CD14-positive monocyte (primary cell): ENCODE measurements around the gene CASK. TPM values are rescaled to one million over a fixed set of nuclear protein-coding genes. Genes with fewer than 3 reads are reported as not detected.

Experiments used
- DNase-seq, 3 donors: peaks; one replicate each; pipeline ENCODE4 v3.0.0-alpha.2; 2011 to 2022
- H2AFZ ChIP-seq: 2 replicates; pipeline ENCODE4 v1.6.0; 2012; ENCODE audit warnings: mild to moderate bottlenecking, low read depth, low read length, inconsistent platforms; ENCODE audit not compliant: insufficient read depth, poor library complexity, severe bottlenecking
- H3K27ac ChIP-seq, 2 donors: 1 replicate in 1 of 2; 2 replicates in 1 of 2; pipeline ENCODE4 v1.5.1; 2012 to 2013; ENCODE audit warnings: low read length in 2 of 2, control low read depth in 1 of 2, inconsistent platforms in 1 of 2, low read depth in 1 of 2, mild to moderate bottlenecking in 1 of 2
- H3K27me3 ChIP-seq, 2 donors: one replicate each; pipeline versions ENCODE4 v1.6.0 to v1.6.1; 2011 to 2013; ENCODE audit warnings: low read length in 2 of 2; ENCODE audit not compliant: control insufficient read depth in 2 of 2, insufficient read depth in 2 of 2
- H3K36me3 ChIP-seq, 2 donors: replicated peaks in 1 of 2; 1 replicate in 1 of 2; 2 replicates in 1 of 2; pipeline versions ENCODE4 v1.5.1 to v1.6.1; 2012 to 2013; ENCODE audit warnings: low read length in 2 of 2, control low read depth in 1 of 2, inconsistent platforms in 1 of 2, mild to moderate bottlenecking in 1 of 2; ENCODE audit not compliant: insufficient read depth in 2 of 2, control insufficient read depth in 1 of 2
- H3K4me1 ChIP-seq, 2 donors: 1 replicate in 1 of 2; 2 replicates in 1 of 2; pipeline versions ENCODE4 v1.5.1 to v1.6.1; 2012 to 2013; ENCODE audit warnings: low read length in 2 of 2, control low read depth in 1 of 2, inconsistent platforms in 1 of 2, mild to moderate bottlenecking in 1 of 2, moderate library complexity in 1 of 2; ENCODE audit not compliant: insufficient read depth in 2 of 2, control insufficient read depth in 1 of 2
- H3K4me2 ChIP-seq: replicated peaks from 2 replicates; pipeline ENCODE3; 2012; ENCODE audit warnings: low read length, moderate library complexity, mild to moderate bottlenecking; ENCODE audit not compliant: poor library complexity, severe bottlenecking; ENCODE audit errors: extremely low read depth
- H3K4me3 ChIP-seq, 3 experiments: fragments of 200-600 bp in 1 of 3; sonication (generic) in 1 of 3; replicated peaks in 1 of 3; 1 replicate in 2 of 3; 2 replicates in 1 of 3; pipeline ENCODE4 v1.5.1; 2011 to 2013; ENCODE audit warnings: low read length in 3 of 3, mild to moderate bottlenecking in 3 of 3, control low read depth in 2 of 3, low read depth in 2 of 3, inconsistent platforms in 1 of 3, moderate library complexity in 1 of 3
- H3K79me2 ChIP-seq: 2 replicates; pipeline ENCODE4 v1.6.0; 2012; ENCODE audit warnings: mild to moderate bottlenecking, control low read depth, inconsistent platforms, low read length, moderate library complexity; ENCODE audit not compliant: insufficient read depth
- H3K9ac ChIP-seq: 2 replicates; pipeline ENCODE4 v1.6.0; 2017; ENCODE audit warnings: low read length, mild to moderate bottlenecking; ENCODE audit not compliant: insufficient read depth, poor library complexity, severe bottlenecking
- H3K9me3 ChIP-seq, 2 donors: replicated peaks in 1 of 2; 1 replicate in 1 of 2; 2 replicates in 1 of 2; pipeline versions ENCODE4 v1.5.1 to v1.6.1; 2012 to 2013; ENCODE audit warnings: low read length in 2 of 2, control low read depth in 1 of 2; ENCODE audit not compliant: control insufficient read depth in 1 of 2, insufficient read depth in 1 of 2
- H4K20me1 ChIP-seq: 2 replicates; pipeline ENCODE4 v1.6.0; 2012; ENCODE audit warnings: mild to moderate bottlenecking, low read length, control low read depth, moderate library complexity; ENCODE audit not compliant: insufficient read depth
- H3K27ac Mint-ChIP-seq, 7 donors: one replicate each; pipeline ENCODE4 v1.8.0; 2020; ENCODE audit warnings: mild to moderate bottlenecking in 7 of 7, mixed read lengths in 7 of 7, moderate library complexity in 6 of 7, inconsistent platforms in 2 of 7
- H3K27me3 Mint-ChIP-seq, 3 donors: one replicate each; pipeline ENCODE4 v1.8.0; 2021 to 2022; ENCODE audit warnings: low read depth in 3 of 3, mild to moderate bottlenecking in 3 of 3, mixed read lengths in 3 of 3, moderate library complexity in 3 of 3, inconsistent platforms in 1 of 3
- H3K36me3 Mint-ChIP-seq, 2 donors: one replicate each; pipeline ENCODE4 v1.8.0; 2020; ENCODE audit warnings: mixed read lengths in 2 of 2, inconsistent platforms in 1 of 2, mild to moderate bottlenecking in 1 of 2
- H3K4me1 Mint-ChIP-seq: one replicate; pipeline ENCODE4 v1.8.0; 2020; ENCODE audit warnings: mild to moderate bottlenecking, mixed read lengths
- H3K4me3 Mint-ChIP-seq, 2 donors: one replicate each; pipeline ENCODE4 v1.8.0; 2020; ENCODE audit warnings: mild to moderate bottlenecking in 2 of 2, mixed read lengths in 2 of 2, moderate library complexity in 1 of 2
- H3K9me3 Mint-ChIP-seq, 7 donors: one replicate each; pipeline ENCODE4 v1.8.0; 2020 to 2022; ENCODE audit warnings: mixed read lengths in 7 of 7, mild to moderate bottlenecking in 6 of 7, moderate library complexity in 6 of 7, inconsistent platforms in 2 of 7
- CTCF ChIP-seq: fragments of 200-600 bp; IDR thresholded peaks from one replicate; pipeline ENCODE4 v1.8.0; 2022; ENCODE audit warnings: antibody characterized with exemption, mild to moderate bottlenecking
- WGBS: methylation state at CpG from one replicate; pipeline ENCODE4 v1.1.5; 2013; ENCODE audit warnings: missing lambda C conversion rate; ENCODE audit not compliant: insufficient coverage; 5-methylcytosine and 5-hydroxymethylcytosine counted together
- intact Hi-C, 2 donors: fragments of 100-400 bp; cut with micrococcal nuclease; formaldehyde crosslinking; loops; one replicate each; pipeline versions ENCODE4 v1.15.0 to v1.15.1; 2023
- polyA plus RNA-seq, 3 donors: library from polyadenylated mRNA; depleted of rRNA in 1 of 3; unstranded in 2 of 3; stranded (reverse) in 1 of 3; fragments of 300-500 nt in 2 of 3; fragments of >200 nt in 1 of 3; fragmentation: Illumina TruSeq in 2 of 3; gene quantifications; 1 replicate in 2 of 3; 2 replicates in 1 of 3; pipeline ENCODE4 v1.2.3, GENCODE V29; 2012 to 2021

The CASK gene
- polyA plus RNA-seq, 3 donors = 0.48 to 7.4 (median 2.5) TPM

GRCh38 chrX:41730081-41730480, 193.3 kb downstream of the CASK start:
- WGBS = no CpG with 5 or more reads among the region's 2 CpGs
- no peak for DNase-seq
- Histone ChIP-seq H3K9me3 (no peaks in the 10 kb centered on the region), H3K79me2 (no peaks in the 10 kb centered on the region), H3K27ac (no peak overlapping the region), H4K20me1 (no peaks in the 10 kb centered on the region), H3K4me3 (no peak overlapping the region), H2AFZ (no peak overlapping the region), H3K4me1 (peaks cover 9 to 10% of the 10 kb centered on the region in 2 donors), H3K36me3 (no peaks in the 10 kb centered on the region), H3K27me3 (peaks cover 0 to 2% of the 10 kb centered on the region in 2 donors), H3K9ac (no peak overlapping the region), H3K4me2 (no peak overlapping the region)
- Mint-ChIP-seq H3K36me3 (peaks cover 1 to 4% of the 10 kb centered on the region in 2 donors), H3K27ac (no peak overlapping the region), H3K9me3 (no peaks in the 10 kb centered on the region), H3K4me1 (peaks cover 23% of the 10 kb centered on the region), H3K4me3 (no peak overlapping the region), H3K27me3 (peaks cover 0 to 6% (median 1%) of the 10 kb centered on the region in 3 donors)
- intact Hi-C loops = no loop called here
- no peak for TF ChIP-seq CTCF

GRCh38 chrX:41728125-41728524, 195.2 kb downstream of the CASK start:
- Histone ChIP-seq H3K27ac (no peak overlapping the region), H4K20me1 (no peaks in the 10 kb centered on the region), H3K9me3 (no peaks in the 10 kb centered on the region), H3K9ac (no peak overlapping the region), H3K36me3 (no peaks in the 10 kb centered on the region), H3K4me3 (no peak overlapping the region), H3K27me3 (peaks cover 0 to 6% of the 10 kb centered on the region in 2 donors), H3K79me2 (no peaks in the 10 kb centered on the region), H3K4me2 (no peak overlapping the region), H3K4me1 (peaks cover 7 to 14% of the 10 kb centered on the region in 2 donors), H2AFZ (no peak overlapping the region)
- no peak for TF ChIP-seq CTCF
- no peak overlapping the region for H3K27ac Mint-ChIP-seq
- H3K27me3 Mint-ChIP-seq = peaks cover 0 to 4% (median 1%) of the 10 kb centered on the region in 3 donors
- peaks cover 25% of the 10 kb centered on the region for H3K4me1 Mint-ChIP-seq
- no CpG with 5 or more reads among the region's 3 CpGs for WGBS
- peaks cover 1 to 4% of the 10 kb centered on the region in 2 donors for H3K36me3 Mint-ChIP-seq
- H3K9me3 Mint-ChIP-seq = no peaks in the 10 kb centered on the region
- no peak overlapping the region for H3K4me3 Mint-ChIP-seq
- intact Hi-C loops = no loop called here
- DNase-seq = no peak
